DMS114 treated with DMSO at 0.1 percent for 48 hours (cell line): Measurements from ENCODE around the gene NDUFB11.
"Not testable (repeated sequence)": the region's sequence is repeated elsewhere in the genome, so short reads cannot be mapped to it uniquely, and the experiment has no call there.

ENCODE experiments used
- DNase-seq: peaks from one replicate; lab custom pipeline; 2025; ENCODE audit not compliant: unreplicated experiment; lab: John Stamatoyannopoulos, UW

NDUFB11 gene

DNA sequence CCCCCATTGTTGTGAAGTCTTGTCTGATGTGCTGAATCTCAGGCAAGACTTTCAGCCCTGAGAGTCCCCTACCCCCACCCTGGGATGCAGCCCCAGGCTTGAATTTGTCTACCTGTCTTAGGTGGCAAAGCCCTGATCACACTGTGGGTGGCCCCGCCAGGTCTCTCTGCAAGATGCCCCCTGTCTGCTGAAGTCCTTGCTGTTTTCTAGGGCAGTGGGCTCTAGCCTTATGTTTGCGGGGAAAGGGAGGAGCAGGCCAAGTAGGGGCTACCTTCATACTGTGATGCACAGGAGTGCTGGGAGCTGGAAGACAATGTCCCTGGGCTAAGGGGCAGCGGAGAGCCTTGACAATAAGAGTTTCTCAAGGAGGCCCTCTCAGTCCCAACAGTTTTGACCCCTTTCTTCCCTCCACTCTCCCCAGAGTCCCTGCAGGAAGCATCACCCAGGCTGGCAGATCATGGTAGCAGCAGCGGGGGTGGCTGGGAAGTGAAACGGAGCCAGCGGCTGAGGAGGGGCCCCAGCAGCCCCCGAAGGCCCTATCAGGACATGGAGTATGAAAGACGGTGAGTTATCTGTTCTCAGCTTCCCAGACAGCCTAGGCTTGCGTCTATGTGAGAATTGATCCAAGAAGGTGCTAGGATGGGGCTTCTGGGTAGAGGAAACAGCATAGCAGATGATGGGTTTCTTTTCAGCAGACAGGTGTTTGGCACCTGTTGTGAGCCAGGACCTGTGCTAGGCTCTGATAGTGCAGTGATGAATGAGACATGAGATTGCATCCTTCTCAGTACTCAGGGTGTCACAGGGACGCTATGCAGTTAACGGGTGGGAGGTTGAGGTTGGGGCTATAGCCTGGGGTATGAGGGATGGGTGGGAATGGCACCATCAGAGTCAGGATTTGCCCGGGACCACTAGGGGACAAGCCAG lies 2.7 kb upstream of the NDUFB11 start:
- DNase-seq: no peak

DNA sequence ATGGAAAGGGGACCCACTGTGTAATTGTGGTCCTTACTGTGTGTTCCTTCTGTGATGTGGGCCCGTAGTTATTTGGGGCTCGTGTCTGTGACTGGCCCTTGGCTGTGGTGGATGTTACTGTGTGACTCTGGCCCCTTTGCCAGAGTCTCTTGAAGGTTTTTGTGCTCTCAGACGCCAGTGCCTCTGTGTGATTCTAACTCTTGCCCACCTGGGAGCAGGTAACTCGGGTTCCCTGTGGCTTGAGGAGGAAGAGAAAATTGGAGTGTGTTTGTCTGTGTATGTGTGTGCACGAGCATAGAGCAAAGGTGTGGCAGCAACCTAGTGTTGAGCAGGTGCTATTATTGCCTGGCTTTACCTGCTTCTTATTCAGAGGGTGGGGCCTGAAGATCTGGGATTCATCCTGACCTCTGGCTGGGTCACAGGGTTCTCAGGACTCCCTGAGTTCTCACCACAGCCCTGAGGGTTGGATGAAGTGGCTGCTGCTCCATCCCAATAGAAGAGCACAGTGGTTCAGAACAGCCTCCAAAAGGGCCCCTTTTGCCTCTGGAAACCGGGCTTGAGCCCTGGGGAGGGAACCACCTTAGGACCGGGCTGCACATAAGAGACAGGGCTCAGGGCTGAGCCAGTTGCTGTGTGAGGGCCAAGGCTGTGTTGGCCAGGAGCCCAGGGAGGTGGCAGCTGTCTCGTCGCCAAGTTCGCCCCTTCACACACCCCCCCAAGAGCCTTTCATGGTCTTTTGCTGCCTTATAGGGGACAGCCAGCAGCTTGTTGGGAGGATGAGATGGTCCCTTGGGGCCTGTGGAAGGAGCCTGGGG lies 1.8 kb upstream of the NDUFB11 start:
- DNase-seq: no peak

DNA sequence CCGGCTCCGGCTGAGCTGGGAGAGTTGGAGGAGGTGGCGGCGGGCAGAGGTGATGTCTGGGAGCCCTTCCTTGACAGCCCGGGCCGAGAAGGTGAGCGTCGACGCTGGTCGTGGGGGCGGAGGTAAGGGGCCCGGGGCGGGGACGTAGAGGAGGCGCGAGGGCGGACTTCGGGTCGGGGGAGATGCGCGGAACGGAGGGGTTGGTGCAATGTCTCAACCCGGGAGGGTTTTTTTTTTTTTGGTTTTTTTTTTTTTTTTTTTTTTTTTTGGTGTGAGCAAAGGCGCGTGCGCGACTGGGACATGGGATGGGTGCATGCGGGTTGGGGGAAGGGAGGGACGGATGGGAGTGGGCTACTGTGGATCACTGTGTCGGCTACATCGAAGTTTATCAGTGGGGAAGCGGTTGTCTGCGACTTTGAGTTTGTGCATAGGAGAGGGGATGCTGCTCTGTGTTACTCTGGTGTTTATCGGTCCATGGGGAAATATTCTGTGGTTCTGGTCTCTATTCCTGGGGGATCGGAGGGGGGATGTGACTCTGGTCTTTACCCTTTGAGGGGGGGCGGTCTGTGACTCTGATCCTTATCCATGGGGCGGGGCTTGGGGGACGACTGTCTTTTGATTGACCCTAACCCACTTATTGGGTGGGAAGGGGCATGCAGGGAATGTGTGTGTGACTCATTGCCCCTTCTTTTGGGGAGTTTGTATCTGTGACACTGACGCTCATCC lies 1.1 kb upstream of the NDUFB11 start:
- no peak for DNase-seq

DNA sequence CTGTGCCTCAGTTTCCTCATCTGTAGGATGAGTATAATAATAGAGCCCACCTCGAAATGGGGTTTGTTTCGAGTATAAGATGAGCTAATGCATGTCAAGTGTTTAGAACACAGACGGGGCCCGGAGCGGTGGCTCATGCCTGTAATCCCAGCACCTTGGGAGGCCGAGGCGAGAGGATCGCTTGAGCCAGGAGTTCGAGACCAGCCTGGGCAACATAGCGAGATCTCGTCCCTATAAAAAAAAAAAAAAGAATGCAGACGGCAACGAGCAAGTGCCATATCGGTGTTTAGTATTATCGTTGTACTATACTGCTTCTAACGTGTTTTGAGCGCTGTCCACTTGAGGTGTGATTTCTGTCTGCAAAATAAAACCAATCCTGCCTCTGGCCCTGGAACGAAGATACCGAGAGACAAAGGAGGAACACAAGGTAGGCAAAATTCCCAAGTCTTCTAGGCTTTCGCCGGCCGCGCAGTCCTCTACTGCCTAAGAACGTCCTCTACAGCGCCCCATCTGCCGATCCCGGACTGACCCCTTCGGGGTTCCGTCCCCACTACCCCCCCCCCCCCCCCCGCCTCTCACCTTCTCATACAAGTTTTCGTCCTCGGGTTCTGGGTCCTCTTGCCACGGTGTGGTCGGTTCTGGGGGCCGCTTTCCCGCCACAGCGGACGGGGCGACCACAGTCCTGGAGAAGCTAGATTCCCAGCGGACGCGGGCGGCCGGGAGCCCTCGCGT lies 442 bp downstream of the NDUFB11 start:
- no peak for DNase-seq

DNA sequence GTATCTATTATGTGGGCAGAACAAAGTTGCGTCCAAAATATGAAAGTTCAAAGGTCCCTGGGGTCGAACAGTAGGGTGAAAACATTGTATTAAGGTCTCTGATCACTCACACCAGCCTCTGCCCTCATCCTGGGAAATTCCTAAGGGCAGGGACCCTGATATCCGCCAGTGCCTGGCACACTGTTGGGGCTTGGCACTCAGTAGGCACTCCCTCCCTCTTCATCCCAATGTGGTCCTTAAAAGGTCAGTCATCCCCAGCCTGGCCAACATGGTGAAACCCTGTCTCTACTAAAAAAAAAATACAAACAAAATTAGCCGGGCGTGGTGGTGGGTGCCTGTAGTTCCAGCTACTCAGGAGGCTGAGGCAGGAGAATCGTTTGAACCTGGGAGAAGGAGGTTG lies 6.3 kb downstream of the NDUFB11 start:
- no peak for DNase-seq

DNA sequence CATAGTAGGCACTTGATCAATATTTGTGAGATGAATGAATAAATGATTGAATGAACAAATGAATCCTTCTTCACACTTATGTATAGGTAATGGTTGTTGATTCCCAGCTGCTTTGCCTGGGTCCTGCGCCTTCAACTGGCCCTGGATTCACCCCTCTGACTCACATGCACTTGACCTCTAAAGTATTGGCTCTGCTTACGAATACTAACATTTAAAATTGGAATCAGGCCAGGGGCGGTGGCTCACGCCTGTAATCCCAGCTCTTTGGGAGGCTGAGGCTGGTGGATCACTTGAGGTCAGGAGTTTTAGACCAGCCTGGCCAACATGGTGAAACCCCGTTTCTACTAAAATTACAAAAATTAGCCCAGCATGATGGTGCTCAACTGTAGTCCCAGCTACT lies 8.9 kb downstream of the NDUFB11 start:
- not testable (repeated sequence) for DNase-seq

DNA sequence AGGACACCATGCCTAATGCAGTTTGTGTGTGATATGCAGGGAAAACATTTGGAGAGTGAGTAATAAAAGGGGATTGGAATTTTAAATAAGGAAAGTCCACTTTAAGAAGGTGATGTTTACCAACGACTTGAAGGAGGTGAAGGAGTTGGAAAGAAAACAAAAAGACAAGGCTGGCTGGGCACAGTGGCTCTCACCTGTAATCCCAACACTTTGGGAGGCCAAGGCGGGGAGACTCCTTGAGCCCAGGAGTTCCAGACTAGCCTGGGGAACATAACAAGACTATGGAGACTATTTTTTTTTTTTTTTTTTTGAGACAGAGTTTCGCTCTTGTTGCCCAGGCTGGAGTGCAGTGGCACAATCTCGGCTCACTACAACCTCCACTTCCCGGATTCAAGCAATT lies 11.0 kb downstream of the NDUFB11 start:
- DNase-seq: no peak

DNA sequence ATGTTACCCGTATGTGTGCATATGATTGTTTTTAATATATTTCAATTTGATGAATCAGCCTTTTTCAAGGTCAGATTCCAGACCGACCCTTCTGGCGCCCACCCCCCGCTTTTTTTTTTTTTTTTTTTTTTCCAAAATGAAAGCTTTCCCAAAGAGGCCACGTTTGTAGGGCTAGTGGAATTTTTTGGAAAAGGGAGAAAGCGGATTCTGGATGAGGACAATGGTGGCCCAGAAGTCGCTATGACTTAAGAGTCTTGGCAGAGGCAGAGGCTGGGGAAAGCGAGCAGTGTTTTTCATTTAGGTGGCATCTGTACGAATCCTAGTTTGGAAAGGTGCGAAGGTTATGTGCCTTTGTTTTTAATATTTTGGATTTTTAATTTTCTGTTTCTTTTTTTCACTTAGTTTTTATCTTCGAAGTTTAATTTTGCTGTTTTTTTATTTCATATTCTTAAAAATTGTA lies 14.6 kb downstream of the NDUFB11 start:
- no peak for DNase-seq

DNA sequence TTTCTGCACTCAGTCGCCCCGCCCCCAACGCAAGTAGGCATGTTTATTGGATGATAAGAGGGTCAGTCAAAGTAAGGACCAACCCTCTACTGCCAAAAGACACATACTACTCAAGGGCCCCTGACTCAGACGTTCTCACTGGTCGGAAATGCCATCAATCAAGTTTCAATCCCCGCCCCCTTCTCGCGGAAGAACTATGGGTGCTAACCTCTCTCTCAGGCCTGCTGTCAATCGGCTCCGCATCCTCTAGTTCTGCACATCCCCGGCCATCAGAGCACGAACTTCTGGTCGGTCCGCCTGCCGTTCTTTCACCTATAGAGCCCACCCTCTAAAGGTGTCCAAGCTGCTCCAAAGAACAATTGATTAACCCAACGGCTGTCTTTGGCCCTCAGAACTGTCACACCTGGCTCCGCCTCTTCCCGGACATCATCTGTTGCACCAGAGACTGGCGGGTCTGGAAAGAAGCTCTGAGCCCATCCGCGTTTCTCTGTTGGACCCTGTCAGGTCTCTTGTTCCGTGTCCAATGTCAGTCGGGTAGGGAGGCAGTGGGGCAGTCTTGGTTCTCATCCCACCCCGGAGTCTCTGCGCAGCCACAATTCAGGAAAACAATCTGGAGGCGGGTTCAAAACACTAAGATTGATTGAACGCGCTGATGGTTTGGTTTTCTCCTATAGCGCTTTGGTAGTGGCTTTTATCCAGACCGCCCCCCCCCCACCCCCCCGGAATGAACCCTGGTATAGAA lies 15.2 kb downstream of the NDUFB11 start:
- DNase-seq: peak; percentile 92

DNA sequence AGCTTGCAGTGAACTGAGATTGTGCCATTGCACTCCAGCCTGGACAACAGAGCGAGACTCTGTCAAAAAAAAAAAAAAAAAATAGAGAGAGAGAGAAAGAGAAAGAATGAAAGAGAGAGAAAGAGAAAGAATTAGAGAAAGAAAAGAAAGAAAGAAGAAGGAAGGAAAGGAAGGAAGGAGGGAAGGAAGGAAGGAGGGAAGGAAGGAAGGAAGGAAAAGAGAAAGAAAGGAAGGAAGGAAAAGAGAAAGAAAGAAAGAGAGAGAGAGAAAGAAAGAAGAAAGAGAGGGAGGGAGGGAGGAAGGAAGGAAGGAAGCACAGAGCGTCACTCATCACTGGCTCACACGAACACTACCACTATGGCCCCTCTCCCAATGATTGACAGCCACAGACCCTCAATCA lies 20.0 kb downstream of the NDUFB11 start:
- DNase-seq: not testable (repeated sequence)

DNA sequence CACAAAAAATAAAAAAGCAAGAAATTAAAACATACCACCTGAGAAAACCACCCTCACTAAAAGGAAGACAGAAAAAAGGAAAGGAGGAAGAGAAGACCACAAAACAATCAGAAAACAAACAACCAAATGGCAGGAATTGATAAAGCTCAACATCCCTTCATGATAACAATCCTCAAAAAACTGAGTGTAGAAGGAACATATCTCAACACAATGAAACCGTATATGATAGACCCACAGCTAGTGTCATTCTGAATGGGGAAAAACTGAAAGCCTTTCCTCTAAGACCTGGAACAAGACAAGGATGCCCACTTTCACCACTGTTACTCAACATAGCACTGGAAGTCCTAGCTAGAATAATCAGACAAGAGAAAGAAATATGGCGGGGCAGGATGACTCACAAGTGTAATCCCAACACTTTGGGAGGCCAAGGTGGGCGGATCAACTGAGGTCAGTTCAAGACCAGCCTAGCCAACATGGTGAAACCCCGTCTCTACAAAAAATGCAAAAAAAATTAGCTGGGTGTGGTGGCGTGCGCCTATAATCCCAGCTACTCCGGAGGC lies 27.9 kb downstream of the NDUFB11 start:
- not testable (repeated sequence) for DNase-seq

DNA sequence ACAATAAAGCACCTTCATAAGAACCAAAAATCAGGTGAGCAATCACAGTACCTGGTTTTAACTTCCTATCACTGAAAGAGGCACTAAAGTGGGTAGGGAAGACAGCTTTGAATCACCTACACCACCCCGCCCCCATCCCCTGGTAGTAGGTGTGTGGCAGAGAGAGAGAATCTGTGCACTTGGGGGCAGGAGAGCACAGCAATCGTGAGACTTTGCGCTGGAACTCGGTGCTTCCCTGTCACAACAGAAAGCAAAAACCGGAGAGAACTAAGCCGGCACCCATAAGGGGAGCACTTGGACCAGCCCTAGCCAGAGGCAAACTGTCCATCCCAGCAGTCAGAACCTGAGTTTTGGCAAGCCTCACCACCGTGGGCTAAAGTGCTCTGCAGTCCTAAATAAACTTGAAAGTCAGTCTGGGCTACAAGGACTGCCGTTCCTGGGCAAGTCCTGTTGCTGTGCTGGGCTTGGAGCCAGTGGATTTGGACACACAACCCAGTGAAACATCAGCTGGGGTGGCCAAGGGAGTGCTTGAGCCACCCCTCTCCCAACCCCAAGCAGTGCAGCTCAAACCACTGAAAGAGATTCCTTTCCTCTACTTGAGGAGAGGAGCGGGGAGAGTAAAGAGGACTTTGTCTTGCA lies 32.1 kb downstream of the NDUFB11 start:
- DNase-seq: no peak

DNA sequence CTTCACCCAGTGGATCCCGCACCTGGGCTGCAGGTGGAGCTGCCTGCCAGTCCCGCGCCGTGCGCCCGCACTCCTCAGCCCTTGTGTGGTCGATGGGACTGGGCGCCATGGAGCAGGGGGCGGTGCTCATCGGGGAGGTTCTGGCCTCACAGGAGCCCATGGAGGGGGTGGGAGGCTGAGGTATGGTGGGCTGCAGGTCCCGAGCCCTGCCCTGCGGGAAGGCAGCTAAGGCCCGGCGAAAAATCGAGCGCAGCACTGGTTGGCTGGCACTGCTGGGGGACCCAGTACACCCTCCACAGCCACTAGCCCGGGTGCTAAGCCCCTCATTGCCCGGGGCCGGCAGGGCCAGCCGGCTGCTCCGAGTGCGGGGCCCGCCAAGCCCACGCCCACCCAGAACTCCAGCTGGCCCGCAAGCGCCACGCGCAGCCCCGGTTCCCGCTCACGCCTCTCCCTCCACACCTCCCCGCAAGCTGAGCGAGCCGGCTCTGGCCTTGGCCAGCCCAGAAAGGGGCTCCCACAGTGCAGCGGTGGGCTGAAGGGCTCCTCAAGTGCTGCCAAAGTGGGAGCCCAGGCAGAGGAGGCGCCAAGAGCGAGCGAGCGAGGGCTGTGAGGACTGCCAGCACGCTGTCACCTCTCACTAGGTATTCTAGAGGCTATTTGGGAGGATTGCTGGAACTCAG lies 33.4 kb downstream of the NDUFB11 start:
- not testable (repeated sequence) for DNase-seq

DNA sequence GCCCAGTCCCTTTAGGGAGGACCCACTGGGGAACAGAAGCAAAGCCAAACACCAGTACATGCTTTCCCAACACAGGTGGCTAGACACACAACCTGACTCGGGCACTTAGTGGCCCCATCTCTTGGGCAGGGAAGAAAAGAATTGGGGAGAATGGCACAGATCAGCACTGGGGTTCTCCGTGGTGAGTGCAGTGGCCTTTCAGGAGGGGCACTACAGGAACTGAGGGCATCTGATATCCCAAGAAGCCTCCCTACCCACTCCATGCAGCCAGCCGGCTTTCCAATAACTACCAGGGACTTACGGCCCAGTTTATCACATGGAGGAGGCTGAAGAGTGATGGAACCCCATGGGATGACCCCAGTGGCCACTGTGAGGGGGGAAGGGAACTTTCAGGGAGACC lies 43.3 kb downstream of the NDUFB11 start:
- DNase-seq: no peak

DNA sequence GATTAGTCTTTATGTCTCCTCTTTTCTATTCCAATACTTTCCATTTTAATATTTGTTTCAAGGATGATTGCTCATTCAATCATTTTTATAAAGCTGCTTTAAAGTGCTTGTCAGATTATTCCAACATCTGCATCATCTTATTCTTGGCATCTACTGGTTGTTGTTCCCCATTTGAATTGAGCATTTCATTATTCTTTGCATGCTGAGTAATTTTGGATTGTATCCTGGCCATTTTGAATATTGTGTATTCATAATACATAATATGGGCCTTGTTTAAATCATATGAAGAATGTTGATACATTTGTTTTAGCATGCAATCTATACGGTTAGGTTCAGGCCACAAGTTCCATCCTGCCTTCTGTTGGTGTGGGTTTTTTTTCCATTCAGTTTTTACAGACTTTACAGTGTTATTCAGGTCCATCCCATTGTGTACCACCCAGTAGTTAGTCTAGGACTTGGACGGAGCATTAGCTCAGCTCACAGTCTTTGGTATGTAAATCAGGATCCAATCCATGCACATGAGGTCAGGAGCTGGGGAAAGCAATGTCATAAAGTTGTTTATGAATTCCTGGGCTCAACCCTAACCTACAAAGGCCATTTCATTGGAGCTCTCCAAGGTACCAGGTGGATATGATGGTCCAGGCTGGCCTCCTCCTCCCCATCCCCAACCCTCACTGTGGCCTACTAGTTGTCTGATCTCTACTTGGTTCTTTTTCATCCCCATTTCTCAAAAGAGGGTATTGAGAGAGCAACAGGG lies 46.0 kb downstream of the NDUFB11 start:
- DNase-seq: no peak

DNA sequence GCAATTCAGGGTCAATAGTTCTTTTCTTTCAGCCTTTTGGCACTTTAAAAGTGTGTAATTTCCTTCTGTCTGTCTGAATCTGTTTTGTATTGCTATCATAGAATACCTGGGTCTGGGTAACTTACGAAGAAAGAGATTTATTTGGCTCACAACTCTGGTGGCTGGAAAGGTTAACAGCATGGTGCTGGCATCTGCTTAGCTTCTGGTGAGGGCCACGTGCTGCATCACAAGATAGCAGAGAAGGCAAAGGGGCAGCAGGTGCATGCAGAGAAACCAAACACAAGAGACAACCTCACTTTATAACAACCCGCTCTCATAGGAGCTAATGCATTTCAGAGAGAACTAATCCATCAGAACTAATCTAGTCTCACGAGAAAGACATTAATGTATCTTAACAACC lies 47.5 kb downstream of the NDUFB11 start:
- no peak for DNase-seq

DNA sequence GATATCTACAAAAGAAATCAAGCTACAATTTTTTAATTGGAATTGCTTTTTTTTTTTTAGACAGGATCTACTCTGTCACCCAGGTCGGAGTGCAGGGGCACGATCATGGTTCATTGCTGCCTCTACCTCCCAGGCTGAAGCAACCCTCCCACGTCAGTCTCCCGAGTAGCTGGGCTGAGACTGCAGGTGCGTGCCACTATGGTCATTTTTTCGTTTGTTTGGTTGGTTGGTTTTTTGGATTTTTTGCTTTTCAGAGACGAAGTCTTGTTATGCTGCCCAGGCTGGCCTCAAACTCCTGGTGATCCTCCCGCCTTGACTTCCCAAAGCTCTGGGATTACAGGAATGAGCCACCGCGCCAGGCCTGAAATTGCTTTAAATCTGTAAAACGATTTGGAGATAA lies 50.6 kb downstream of the NDUFB11 start:
- DNase-seq: no peak

DNA sequence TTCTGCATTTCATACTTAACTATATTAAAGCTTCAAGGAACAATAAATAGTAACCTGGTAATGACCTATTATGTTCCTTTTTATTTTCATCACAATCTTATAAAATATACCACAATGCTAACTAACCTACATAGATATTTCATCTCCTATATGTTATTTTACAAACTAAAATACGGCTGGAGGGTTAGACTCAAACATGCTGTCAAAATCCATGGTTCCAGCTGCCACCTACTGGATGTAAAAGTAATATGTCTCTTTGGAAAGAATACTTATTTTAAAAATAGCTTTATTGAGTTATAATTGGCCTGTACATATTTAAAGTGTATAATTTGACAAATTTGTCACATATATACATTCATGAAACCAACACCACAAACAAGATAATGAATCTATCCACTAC lies 51.3 kb downstream of the NDUFB11 start:
- DNase-seq: peak; percentile 12
